ENCODE data around the gene C6orf118.

The C6orf118 gene

DNA sequence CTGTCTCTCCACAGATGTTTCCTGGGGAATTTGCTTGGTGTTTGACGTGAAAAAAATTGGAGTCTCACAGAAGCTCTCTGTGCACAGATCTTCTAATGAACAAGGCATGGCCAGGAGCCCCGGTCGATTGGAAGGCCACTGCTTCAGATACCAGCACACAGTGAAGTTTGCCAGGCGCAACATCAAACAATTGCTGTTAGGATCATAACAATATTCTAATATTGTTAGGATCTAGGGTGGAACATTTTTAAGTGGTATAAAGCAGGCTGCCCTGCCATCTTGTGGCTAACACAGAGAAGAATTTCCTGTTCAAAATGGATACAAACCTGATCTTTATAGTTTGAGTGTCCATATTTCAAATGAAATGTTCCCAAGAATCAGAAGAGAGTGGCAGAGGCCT is 64.1 kb downstream of the C6orf118 start:
- DNase-seq (ENCODE audit: extremely low read depth in 1 of 2, low read depth in 1 of 2), result no peak

DNA sequence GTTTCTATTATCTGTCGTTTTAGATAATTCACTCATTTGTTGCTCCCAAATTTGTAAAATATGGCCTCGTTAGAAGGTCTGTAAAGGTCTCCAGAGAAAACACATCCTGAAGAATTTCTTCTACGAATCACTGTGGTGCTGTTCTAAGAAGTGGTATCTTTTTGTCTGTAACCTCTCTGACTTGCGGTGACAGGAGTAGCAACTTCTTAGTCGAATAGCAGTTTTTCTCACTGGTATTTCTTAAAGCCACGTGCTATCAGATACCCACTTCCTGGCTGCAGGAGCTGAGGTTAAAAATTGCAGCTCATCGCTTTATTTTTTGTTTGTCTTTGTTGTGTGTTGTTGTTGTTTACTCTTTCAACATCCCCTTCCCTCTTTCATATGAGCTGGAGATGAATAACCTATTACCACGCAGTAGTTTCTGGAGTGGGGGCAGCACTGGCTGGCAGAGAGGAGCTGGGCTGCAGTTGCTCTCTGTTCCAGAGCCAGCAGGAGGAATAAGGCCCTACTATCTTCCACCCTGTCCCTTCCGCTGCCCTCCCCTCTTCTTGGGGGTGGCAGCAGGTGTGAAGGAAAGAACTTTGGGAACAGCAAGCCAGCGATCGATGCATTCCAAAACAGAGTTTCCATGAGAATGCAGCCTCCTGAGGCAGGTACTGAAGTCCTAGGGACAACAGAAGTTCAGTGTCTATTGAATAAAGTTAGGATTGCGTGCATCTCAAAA is 64.7 kb downstream of the C6orf118 start:
- no peak for DNase-seq (ENCODE audit: extremely low read depth in 1 of 2, low read depth in 1 of 2)

DNA sequence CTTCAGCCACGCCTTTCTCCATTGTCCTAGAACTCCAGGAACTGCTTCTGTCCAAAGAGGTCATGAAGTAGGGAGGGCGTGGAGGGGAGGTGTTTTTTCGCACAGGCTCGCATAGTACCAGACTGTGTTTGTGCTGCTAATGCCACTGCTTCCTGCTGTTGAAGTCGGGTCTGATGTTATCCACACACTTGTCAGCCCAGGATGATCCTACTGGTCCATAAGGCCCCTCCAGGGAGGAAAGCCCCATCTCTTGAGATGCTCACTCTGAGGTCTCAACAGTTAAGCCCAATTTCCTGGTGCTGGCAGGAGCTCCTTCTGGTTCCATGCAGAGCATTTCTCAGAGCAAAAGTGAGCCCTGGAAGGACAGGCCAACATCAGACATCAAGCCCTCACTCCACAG is 65.6 kb downstream of the C6orf118 start:
- no peak for DNase-seq (ENCODE audit: extremely low read depth in 1 of 2, low read depth in 1 of 2)

DNA sequence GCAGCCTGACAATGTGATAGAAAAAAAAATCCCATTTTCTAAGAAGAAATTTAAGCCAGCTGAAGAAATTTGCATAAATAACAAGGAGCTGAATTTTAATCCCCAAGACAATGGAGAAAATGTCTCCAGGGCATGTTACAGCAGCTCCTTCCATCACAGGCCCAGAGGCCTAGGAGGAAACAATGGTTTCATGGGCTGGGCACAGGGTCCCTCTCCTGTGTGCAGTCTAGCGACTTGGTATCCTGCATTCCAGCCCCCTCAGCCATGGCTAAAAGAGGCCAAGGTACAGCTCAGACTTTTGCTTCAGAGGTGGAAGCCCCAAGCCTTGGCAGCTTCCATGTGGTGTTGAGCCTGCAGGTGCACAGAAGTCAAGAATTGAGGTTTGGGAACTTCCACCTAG is 73.1 kb downstream of the C6orf118 start:
- DNase-seq (ENCODE audit: extremely low read depth in 1 of 2, low read depth in 1 of 2), result no peak

GRCh38 chr6:165232731-165233488 is 76.5 kb downstream of the C6orf118 start:
- no peak for DNase-seq (ENCODE audit: extremely low read depth in 1 of 2, low read depth in 1 of 2)

DNA sequence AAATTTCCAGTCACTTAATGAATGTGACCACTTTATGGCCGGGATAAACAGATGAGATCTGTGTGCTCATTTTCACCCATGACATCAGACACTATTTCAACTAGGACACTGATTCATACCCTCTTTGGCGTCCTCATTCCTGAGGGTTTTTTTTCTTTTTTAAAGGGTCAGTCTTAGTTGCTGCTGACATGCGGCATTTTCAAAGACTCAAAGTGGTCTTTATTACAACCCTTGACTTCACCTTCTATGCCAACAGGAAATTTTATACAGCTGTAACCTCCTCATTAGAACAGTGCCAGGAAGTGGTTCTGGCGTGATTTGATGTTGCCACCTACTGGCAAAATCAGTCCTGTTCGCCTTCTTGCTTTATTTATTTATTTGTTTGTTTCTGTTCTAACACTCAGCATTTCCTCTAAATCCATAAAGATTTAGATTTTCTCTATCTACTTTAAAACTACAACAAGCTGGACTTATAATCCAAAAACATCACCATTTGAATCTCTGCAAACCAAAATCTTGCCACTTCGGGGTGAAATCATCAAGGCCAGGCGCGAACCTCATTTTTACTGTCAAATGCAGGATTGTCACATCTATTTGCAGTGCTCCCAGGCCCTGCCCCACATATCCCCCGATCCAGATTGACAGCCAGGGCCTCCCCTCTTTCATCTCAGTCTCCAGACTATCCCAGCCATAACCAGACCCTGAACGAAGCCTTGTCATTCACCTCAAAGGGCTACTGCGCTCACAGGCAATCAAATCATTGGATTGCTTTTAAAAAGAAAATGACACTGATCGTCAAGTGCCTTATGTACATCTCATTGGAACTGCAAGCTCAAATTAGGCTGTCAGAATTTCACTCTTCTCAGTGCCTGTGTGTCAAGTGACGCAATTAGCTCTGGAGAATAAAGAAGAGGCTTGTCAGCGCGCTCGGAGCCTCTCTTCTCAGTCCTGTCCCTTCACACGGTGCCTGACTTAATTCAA is 77.5 kb downstream of the C6orf118 start:
- no peak for DNase-seq (ENCODE audit: extremely low read depth in 1 of 2, low read depth in 1 of 2)

GRCh38 chr6:165231177-165231576 is 78.2 kb downstream of the C6orf118 start:
- no peak for DNase-seq (ENCODE audit: extremely low read depth in 1 of 2, low read depth in 1 of 2)

All from activated CD8-positive, alpha-beta memory T cell treated with anti-CD3 and anti-CD28 coated beads for 1 hour (primary cell).